OCI-LY3 (cell line): ENCODE measurements around the gene HMGB2.

Source experiments
- H2AFZ ChIP-seq: fragments of 200-600, 300-600 bp; shearing (Covaris generic); 2 replicates; pipeline ENCODE4 v1.6.0; 2014; ENCODE audit warnings: antibody characterized with exemption, low read depth, low read length
- H3K27ac ChIP-seq: fragments of 200-600, 300-600 bp; sonication (generic); 2 replicates; pipeline ENCODE4 v1.5.1; 2014; ENCODE audit warnings: mild to moderate bottlenecking, low read length, moderate library complexity, mixed read lengths
- H3K27me3 ChIP-seq: fragments of 200-600, 300-600 bp; sonication (generic); 2 replicates; pipeline ENCODE4 v1.6.1; 2014; ENCODE audit warnings: low read depth, low read length, mixed read lengths
- H3K36me3 ChIP-seq: fragments of 200-600, 300-600 bp; sonication (generic); replicated peaks from 2 replicates; pipeline ENCODE3; 2014; ENCODE audit warnings: low read depth, low read length, mixed read lengths
- H3K4me1 ChIP-seq: fragments of 300-600, 200-600 bp; sonication (generic); 2 replicates; pipeline ENCODE4 v1.6.1; 2014; ENCODE audit warnings: low read length, mixed read lengths
- H3K4me2 ChIP-seq: fragments of 200-600, 300-600 bp; sonication (generic); 2 replicates; pipeline ENCODE4 v1.6.1; 2014; ENCODE audit warnings: low read length, mixed read lengths
- H3K4me3 ChIP-seq: fragments of 300-600, 200-600 bp; sonication (generic); 2 replicates; pipeline ENCODE4 v1.5.1; 2014; ENCODE audit warnings: antibody characterized with exemption, mild to moderate bottlenecking, low read length, moderate library complexity
- H3K79me2 ChIP-seq: fragments of 300-600, 200-600 bp; shearing (Covaris generic); 2 replicates; pipeline ENCODE4 v1.6.1; 2014; ENCODE audit warnings: mild to moderate bottlenecking, low read length, mixed read lengths
- H3K9ac ChIP-seq: fragments of 300-600, 200-600 bp; shearing (Covaris generic); 2 replicates; pipeline ENCODE4 v1.6.0; 2014; ENCODE audit warnings: mild to moderate bottlenecking, low read length, moderate library complexity
- H3K9me3 ChIP-seq: fragments of 200-600, 300-600 bp; shearing (Covaris generic); 2 replicates; pipeline ENCODE4 v1.6.1; 2014; ENCODE audit warnings: low read length, mixed read lengths; ENCODE audit not compliant: insufficient read depth
- H4K20me1 ChIP-seq: fragments of 200-600, 300-600 bp; sonication (generic); 2 replicates; pipeline ENCODE4 v1.6.1; 2016; ENCODE audit warnings: low read length, mixed read lengths; ENCODE audit not compliant: insufficient read depth
- EZH2phosphoT487 ChIP-seq: fragments of 200-600 bp; shearing (Covaris generic); IDR thresholded peaks from 2 replicates; pipeline ENCODE4 v1.6.1; 2018; ENCODE audit warnings: antibody characterized with exemption, mixed run types, low read depth
- TF ChIP-seq, protein P1 (sequence below): fragments of 200-600, 300-600 bp; sonication (generic); IDR thresholded peaks from 2 replicates; pipeline ENCODE4 v1.5.1; 2014; ENCODE audit warnings: antibody characterized with exemption, low read length, low read depth

The HMGB2 gene

DNA sequence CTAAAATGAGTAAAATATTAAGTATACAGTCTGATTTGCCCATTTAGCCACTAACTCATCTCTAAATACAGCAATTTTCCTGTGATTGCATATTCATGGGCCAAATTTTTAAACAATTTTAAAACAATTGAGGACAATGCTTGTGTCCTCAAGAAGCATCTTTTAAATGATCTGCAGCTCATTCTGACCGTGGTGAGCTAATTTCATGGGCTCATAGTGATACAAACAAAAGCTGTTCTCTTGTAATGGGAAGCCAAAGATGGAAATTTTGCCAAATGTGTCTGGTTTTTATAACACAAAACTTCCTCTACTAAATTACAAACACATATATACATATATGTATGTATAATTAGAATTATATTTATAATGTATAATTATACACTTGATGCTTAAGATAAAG lies 39.7 kb downstream of the HMGB2 start:
- H3K9ac ChIP-seq = no peak overlapping the region
- no peak overlapping the region for H3K4me3 ChIP-seq
- no peaks in the 10 kb centered on the region for H3K27me3 ChIP-seq
- no peaks in the 10 kb centered on the region for H3K9me3 ChIP-seq
- no peaks in the 10 kb centered on the region for H3K79me2 ChIP-seq
- TF ChIP-seq EZH2phosphoT487 = no peak
- TF ChIP-seq, protein P1, sequence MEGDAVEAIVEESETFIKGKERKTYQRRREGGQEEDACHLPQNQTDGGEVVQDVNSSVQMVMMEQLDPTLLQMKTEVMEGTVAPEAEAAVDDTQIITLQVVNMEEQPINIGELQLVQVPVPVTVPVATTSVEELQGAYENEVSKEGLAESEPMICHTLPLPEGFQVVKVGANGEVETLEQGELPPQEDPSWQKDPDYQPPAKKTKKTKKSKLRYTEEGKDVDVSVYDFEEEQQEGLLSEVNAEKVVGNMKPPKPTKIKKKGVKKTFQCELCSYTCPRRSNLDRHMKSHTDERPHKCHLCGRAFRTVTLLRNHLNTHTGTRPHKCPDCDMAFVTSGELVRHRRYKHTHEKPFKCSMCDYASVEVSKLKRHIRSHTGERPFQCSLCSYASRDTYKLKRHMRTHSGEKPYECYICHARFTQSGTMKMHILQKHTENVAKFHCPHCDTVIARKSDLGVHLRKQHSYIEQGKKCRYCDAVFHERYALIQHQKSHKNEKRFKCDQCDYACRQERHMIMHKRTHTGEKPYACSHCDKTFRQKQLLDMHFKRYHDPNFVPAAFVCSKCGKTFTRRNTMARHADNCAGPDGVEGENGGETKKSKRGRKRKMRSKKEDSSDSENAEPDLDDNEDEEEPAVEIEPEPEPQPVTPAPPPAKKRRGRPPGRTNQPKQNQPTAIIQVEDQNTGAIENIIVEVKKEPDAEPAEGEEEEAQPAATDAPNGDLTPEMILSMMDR = no peak
- H3K4me1 ChIP-seq = no peaks in the 10 kb centered on the region
- H4K20me1 ChIP-seq = no peaks in the 10 kb centered on the region
- H3K36me3 ChIP-seq = no peaks in the 10 kb centered on the region
- no peak overlapping the region for H3K4me2 ChIP-seq
- H2AFZ ChIP-seq = no peak overlapping the region
- H3K27ac ChIP-seq = no peak overlapping the region

DNA sequence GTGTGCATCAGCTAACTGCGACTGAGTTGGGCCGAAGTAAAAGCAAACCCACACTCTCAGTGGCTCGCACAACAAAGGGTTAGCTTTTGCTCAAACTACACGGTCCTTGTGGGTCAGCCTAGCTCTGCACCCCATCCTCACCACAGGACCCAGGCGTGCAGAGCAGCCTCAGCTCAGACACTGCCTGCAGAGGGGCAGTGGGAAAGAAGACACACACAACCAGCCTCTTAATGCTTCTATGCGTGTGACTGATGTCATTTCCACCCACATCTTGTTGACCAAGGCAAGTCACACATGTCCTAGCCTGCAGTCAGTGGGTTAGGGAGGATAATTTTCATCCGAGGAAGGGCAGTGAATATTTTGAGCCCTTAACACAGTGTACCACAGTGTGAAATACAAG lies 40.5 kb downstream of the HMGB2 start:
- H3K4me2 ChIP-seq = no peak overlapping the region
- H3K9me3 ChIP-seq = no peaks in the 10 kb centered on the region
- H3K27ac ChIP-seq = no peak overlapping the region
- TF ChIP-seq, protein P1 = no peak
- TF ChIP-seq EZH2phosphoT487 = no peak
- no peaks in the 10 kb centered on the region for H3K79me2 ChIP-seq
- no peaks in the 10 kb centered on the region for H3K27me3 ChIP-seq
- H2AFZ ChIP-seq = no peak overlapping the region
- no peak overlapping the region for H3K4me3 ChIP-seq
- H3K4me1 ChIP-seq = no peaks in the 10 kb centered on the region
- no peaks in the 10 kb centered on the region for H3K36me3 ChIP-seq
- H4K20me1 ChIP-seq = no peaks in the 10 kb centered on the region
- H3K9ac ChIP-seq = no peak overlapping the region

DNA sequence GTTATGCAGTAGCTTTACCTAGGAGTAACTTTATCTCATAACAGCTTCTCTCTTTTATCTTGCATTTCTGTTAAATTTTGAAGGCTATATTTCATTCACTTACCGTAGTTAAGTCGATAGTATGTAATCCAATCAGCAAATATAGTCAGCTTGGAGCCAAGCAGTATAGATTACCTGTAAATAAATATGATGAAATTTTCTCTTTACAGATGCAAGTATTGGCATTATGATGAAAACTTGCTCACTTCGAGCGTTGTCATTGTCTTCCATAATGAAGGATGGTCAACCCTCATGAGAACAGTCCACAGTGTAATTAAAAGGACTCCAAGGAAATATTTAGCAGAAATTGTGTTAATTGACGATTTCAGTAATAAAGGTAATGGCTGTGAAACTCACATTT lies 42.3 kb downstream of the HMGB2 start:
- H3K27ac ChIP-seq = no peak overlapping the region
- no peaks in the 10 kb centered on the region for H3K79me2 ChIP-seq

DNA sequence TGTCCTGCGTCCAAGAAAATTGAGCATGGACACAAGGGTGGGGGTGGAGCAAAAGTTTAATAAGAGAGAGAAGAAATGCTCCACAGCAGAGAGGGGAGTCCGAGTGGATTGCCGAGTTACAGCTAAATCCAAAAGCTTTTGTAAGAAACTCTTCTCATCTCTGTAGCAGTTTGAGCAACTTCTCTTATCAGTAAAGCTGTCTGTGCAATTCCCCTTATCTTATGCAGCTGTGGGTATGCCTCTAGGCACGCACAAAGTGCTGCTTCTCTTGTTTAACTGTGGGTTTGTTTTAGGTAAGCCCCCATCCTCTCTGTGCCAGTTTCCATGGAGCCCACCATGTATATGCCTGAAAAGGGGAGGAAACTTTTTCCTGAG lies 44.8 kb downstream of the HMGB2 start:
- H3K4me3 ChIP-seq = no peak overlapping the region
- TF ChIP-seq, protein P1 = no peak
- TF ChIP-seq EZH2phosphoT487 = no peak
- peaks cover 4% of the 10 kb centered on the region; the same call in 1 of the 2 replicates for H3K9me3 ChIP-seq
- no peaks in the 10 kb centered on the region for H4K20me1 ChIP-seq
- H3K4me1 ChIP-seq = no peaks in the 10 kb centered on the region
- no peak overlapping the region for H3K9ac ChIP-seq
- H3K27me3 ChIP-seq = no peaks in the 10 kb centered on the region
- no peaks in the 10 kb centered on the region for H3K79me2 ChIP-seq
- no peak overlapping the region for H3K4me2 ChIP-seq
- no peaks in the 10 kb centered on the region for H3K36me3 ChIP-seq
- no peak overlapping the region for H2AFZ ChIP-seq
- H3K27ac ChIP-seq = no peak overlapping the region

More for the DNA sequence above, 42.3 kb downstream of the HMGB2 start:
- Histone ChIP-seq H3K9me3 (peaks cover 4% of the 10 kb centered on the region; the same call in 1 of the 2 replicates), H4K20me1 (no peaks in the 10 kb centered on the region), H3K36me3 (no peaks in the 10 kb centered on the region), H3K9ac (no peak overlapping the region), H3K4me3 (no peak overlapping the region), H2AFZ (no peak overlapping the region), H3K27me3 (no peaks in the 10 kb centered on the region), H3K4me1 (no peaks in the 10 kb centered on the region), H3K4me2 (no peak overlapping the region)
- no peak for TF ChIP-seq EZH2phosphoT487
- TF ChIP-seq, protein P1 = no peak
